ENCODE results near the gene LMNTD1.

DNA sequence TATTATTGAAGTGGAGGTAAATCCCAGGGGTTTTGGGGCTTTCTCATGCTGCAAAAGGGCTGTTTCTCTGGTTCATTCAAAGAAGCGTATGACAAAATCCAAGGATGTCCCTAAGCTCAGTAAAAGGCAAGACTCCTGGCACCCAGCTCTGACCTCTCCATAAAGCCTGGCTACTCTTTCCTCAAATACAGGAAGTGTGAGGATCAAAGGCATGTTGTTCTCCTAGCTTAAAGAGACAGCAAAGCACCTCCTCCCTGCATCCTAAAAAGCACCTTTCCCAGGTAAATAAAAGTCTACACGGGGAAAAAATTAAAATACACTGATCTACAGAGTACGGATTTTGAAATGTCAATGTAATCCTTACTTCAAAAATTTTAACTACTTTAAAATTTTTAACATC, 118.6 kb downstream of the LMNTD1 start:
- TF ChIP-seq ZBTB8A (tag by site-specific recombination; IDR thresholded peaks at IDR 0.05) = no peak
- no peak for TF ChIP-seq CTCF (tag by site-specific recombination; IDR thresholded peaks at IDR 0.05)
- no peak for TF ChIP-seq REST (tag by site-specific recombination; IDR thresholded peaks at IDR 0.05)
- no peak for TF ChIP-seq ZNF146 (tag by site-specific recombination; IDR thresholded peaks at IDR 0.05)
